Measurements from ENCODE around the gene PFKFB4.
"Not testable (repeated sequence)": the region's sequence is repeated elsewhere in the genome, so short reads cannot be mapped to it uniquely, and the experiment has no call there.

The PFKFB4 gene

DNA sequence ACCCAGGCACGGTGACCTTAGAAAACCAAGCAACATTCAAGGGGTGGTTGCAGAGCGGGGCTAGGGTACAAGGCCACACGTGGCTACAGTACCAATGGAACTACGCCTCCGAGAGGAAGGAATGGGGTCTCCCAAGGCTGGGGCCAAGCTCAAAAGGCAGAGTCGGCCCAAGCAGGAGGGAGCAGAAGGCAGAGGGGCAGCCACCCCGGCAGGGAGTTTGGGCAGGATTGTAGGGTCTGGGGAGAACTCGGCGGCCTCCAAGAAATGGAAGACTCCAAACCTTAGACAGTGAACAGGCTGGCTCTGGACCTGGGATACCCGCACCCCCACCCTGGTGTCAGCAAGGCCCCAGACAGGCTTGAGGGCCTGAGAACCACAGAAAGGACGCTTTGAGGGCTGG is 81.4 kb downstream of the PFKFB4 start:
- H3K36me3 ChIP-seq (ENCODE audit: control insufficient read depth in 2 of 2, insufficient read depth in 1 of 2, low read length in 2 of 2) = peaks cover 0 to 5% of the 10 kb centered on the region in 2 experiments; a peak in 2 of 3 replicates
- TF ChIP-seq, protein P1, sequence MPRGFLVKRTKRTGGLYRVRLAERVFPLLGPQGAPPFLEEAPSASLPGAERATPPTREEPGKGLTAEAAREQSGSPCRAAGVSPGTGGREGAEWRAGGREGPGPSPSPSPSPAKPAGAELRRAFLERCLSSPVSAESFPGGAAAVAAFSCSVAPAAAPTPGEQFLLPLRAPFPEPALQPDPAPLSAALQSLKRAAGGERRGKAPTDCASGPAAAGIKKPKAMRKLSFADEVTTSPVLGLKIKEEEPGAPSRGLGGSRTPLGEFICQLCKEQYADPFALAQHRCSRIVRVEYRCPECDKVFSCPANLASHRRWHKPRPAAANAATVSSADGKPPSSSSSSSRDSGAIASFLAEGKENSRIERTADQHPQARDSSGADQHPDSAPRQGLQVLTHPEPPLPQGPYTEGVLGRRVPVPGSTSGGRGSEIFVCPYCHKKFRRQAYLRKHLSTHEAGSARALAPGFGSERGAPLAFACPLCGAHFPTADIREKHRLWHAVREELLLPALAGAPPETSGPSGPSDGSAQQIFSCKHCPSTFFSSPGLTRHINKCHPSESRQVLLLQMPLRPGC (tag by site-specific recombination; IDR thresholded peaks at IDR 0.05) = no peak
- no peak for TF ChIP-seq ZNF843 (tag by site-specific recombination; IDR thresholded peaks at IDR 0.05)
- TF ChIP-seq ZNF558 (tag by site-specific recombination; IDR thresholded peaks at IDR 0.05) = no peak
- no peak for TF ChIP-seq KLF1 (tag by site-specific recombination; IDR thresholded peaks at IDR 0.05)
- no peak for TF ChIP-seq ZNF19 (tag by site-specific recombination; IDR thresholded peaks at IDR 0.05; ENCODE audit: low read depth)
- TF ChIP-seq SP2 (tag by site-specific recombination; IDR thresholded peaks at IDR 0.05) = no peak
- TF ChIP-seq ZNF664 (tag by site-specific recombination; IDR thresholded peaks at IDR 0.05) = no peak
- TF ChIP-seq ZNF530 (tag by site-specific recombination; IDR thresholded peaks at IDR 0.05; ENCODE audit: low read depth) = no peak
- no peak for TF ChIP-seq ZNF341 (tag by site-specific recombination; IDR thresholded peaks at IDR 0.05; ENCODE audit: low read depth)
- TF ChIP-seq ZNF114 (tag by site-specific recombination; IDR thresholded peaks at IDR 0.05) = no peak
- no peak for TF ChIP-seq FEZF1 (tag by site-specific recombination; IDR thresholded peaks at IDR 0.05)
- TF ChIP-seq ZNF629 (tag by site-specific recombination; IDR thresholded peaks at IDR 0.05) = no peak
- no peak overlapping the region for H3K27ac ChIP-seq (ENCODE audit: extremely low read depth, low read depth, low read length)
- H3K4me3 ChIP-seq (ENCODE audit: low read depth, low read length) = no peak overlapping the region
- POLR2A ChIA-PET = no interaction called here
- CTCF ChIA-PET = no interaction called here
- H3K4me1 ChIP-seq (ENCODE audit: control insufficient read depth, insufficient read depth, low read length) = no peaks in the 10 kb centered on the region
- no peaks in the 10 kb centered on the region for H3K9me3 ChIP-seq (ENCODE audit: control insufficient read depth, insufficient read depth, low read depth, low read length)

DNA sequence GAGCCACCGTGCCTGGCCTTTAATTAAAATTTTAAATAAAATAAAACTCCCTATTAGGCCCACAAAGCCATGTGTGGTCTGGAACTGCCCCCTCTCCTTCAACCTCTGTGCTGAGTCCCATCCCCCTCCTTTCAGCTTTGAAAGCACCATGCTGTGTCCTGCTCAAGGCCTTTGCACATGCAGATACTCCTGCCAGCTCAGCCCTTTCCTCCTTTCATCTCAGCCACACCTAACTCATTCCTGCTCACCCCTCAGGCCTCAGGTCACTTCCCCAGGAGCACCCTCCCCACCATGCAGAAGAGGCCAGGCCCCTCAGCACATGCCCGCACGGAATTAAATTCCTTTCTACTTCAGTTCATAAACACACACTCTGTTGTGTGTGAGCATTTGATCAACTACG is 82.0 kb downstream of the PFKFB4 start:
- H3K27ac ChIP-seq (ENCODE audit: extremely low read depth, low read depth, low read length) = no peak overlapping the region
- CTCF ChIA-PET = no interaction called here
- no peaks in the 10 kb centered on the region for H3K4me1 ChIP-seq (ENCODE audit: control insufficient read depth, insufficient read depth, low read length)
- TF ChIP-seq, protein P2, sequence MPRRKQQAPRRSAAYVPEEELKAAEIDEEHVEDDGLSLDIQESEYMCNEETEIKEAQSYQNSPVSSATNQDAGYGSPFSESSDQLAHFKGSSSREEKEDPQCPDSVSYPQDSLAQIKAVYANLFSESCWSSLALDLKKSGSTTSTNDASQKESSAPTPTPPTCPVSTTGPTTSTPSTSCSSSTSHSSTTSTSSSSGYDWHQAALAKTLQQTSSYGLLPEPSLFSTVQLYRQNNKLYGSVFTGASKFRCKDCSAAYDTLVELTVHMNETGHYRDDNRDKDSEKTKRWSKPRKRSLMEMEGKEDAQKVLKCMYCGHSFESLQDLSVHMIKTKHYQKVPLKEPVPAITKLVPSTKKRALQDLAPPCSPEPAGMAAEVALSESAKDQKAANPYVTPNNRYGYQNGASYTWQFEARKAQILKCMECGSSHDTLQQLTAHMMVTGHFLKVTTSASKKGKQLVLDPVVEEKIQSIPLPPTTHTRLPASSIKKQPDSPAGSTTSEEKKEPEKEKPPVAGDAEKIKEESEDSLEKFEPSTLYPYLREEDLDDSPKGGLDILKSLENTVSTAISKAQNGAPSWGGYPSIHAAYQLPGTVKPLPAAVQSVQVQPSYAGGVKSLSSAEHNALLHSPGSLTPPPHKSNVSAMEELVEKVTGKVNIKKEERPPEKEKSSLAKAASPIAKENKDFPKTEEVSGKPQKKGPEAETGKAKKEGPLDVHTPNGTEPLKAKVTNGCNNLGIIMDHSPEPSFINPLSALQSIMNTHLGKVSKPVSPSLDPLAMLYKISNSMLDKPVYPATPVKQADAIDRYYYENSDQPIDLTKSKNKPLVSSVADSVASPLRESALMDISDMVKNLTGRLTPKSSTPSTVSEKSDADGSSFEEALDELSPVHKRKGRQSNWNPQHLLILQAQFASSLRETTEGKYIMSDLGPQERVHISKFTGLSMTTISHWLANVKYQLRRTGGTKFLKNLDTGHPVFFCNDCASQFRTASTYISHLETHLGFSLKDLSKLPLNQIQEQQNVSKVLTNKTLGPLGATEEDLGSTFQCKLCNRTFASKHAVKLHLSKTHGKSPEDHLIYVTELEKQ (tag by site-specific recombination; IDR thresholded peaks at IDR 0.05; ENCODE audit: borderline replicate concordance) = no peak
- peak; percentile 15; the same call in 1 of the 2 replicates for TF ChIP-seq ZIC2 (tag by site-specific recombination; IDR thresholded peaks at IDR 0.05)
- H3K9me3 ChIP-seq (ENCODE audit: control insufficient read depth, insufficient read depth, low read depth, low read length) = no peaks in the 10 kb centered on the region
- H3K4me3 ChIP-seq (ENCODE audit: low read depth, low read length) = no peak overlapping the region
- POLR2A ChIA-PET = no interaction called here
- H3K36me3 ChIP-seq (ENCODE audit: control insufficient read depth in 2 of 2, insufficient read depth in 1 of 2, low read length in 2 of 2) = peaks cover 0 to 10% of the 10 kb centered on the region in 2 experiments; a peak in 2 of 3 replicates

DNA sequence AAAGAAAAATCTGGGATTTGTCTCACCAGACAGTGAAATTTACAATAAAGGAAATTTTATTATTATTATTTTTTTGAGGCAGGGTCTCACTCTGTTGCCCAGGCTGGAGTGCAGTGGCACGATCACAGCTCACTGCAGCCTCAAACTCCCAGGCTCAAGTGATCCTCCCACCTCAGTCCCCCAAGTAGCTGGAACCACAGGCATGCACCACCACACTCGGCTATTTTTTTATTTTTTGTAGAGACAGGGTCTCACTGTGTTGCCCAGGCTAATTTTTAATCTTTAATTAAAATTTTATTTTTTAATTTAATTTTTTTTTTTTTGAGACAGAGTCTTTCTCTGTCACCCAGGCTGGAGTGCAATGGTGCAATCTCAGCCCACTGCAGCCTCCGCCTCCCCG is 82.6 kb downstream of the PFKFB4 start:
- not testable (repeated sequence) for H3K27ac ChIP-seq (ENCODE audit: extremely low read depth, low read depth, low read length); H3K4me3 ChIP-seq (ENCODE audit: low read depth, low read length); H3K4me1 ChIP-seq (ENCODE audit: control insufficient read depth, insufficient read depth, low read length); H3K9me3 ChIP-seq (ENCODE audit: control insufficient read depth, insufficient read depth, low read depth, low read length)
- TF ChIP-seq ZNF121 (tag by site-specific recombination; IDR thresholded peaks at IDR 0.05) = peak; percentile 96
- peaks cover 0 to 16% of the 10 kb centered on the region in 2 experiments; a peak in 2 of 3 replicates for H3K36me3 ChIP-seq (ENCODE audit: control insufficient read depth in 2 of 2, insufficient read depth in 1 of 2, low read length in 2 of 2)
- POLR2A ChIA-PET = interaction anchor here (0.7 to 2.3 kb wide), 8 partner anchors 10 to 508 kb away, joined by 3 to 13 read pairs (median 4); partner anchors contain the start of genes ATRIP, CCDC51, PFKFB4 and TMA7
- CTCF ChIA-PET = interaction anchor here (0.6 to 1.9 kb wide), 7 partner anchors 30 to 187 kb away, joined by 3 to 7 read pairs (median 4); partner anchors contain the start of gene SHISA5
